H1 (cell line): Measurements from ENCODE around the gene RAB31. TPM values are rescaled to one million over a fixed set of nuclear protein-coding genes. Genes with fewer than 3 reads are reported as not detected.

ENCODE experiments used
- CTCF ChIA-PET: fragments of 300-600 bp; sonication (Branson Sonifier 250); formaldehyde crosslinking; loops from one replicate; lab custom pipeline; 2021; ENCODE audit not compliant: partially characterized antibody; lab: Charles Lee
- POLR2A ChIA-PET: fragments of 300-600 bp; sonication (Branson Sonifier 250); formaldehyde crosslinking; loops from one replicate; lab custom pipeline; 2021; ENCODE audit warnings: inconsistent platforms; ENCODE audit not compliant: partially characterized antibody; lab: Charles Lee
- DNase-seq, 2 experiments: peaks; one replicate each; pipeline versions ENCODE4 v3.0.0 to v3.0.0-alpha.2; 2010 to 2022; ENCODE audit warnings: low spot score in 2 of 2, low read depth in 1 of 2, mixed read lengths in 1 of 2
- FAIRE-seq: peaks from 2 replicates; lab custom pipeline; 2011; peaks lifted over from hg19 to GRCh38; lab: Jason Lieb, UNC
- H2AFZ ChIP-seq: 2 replicates; pipeline ENCODE4 v1.8.1; 2012; ENCODE audit warnings: low read length, inconsistent platforms
- H2AK5ac ChIP-seq: 2 replicates; pipeline ENCODE4 v1.6.1; 2013; ENCODE audit warnings: low read depth, low read length
- H2BK120ac ChIP-seq: replicated peaks from 2 replicates; pipeline ENCODE3; 2013; ENCODE audit warnings: low read depth, low read length, inconsistent platforms
- H2BK12ac ChIP-seq: 2 replicates; pipeline ENCODE4 v1.6.1; 2013; ENCODE audit warnings: low read depth, low read length
- H2BK15ac ChIP-seq: 2 replicates; pipeline ENCODE4 v1.6.1; 2013; ENCODE audit warnings: low read length
- H2BK20ac ChIP-seq: 2 replicates; pipeline ENCODE4 v1.6.1; 2013; ENCODE audit warnings: low read length
- H2BK5ac ChIP-seq: 2 replicates; pipeline ENCODE4 v1.6.1; 2013; ENCODE audit warnings: low read depth, low read length
- H3K14ac ChIP-seq: 2 replicates; pipeline ENCODE4 v1.6.1; 2013; ENCODE audit warnings: inconsistent platforms; ENCODE audit not compliant: insufficient read length
- H3K18ac ChIP-seq: 2 replicates; pipeline ENCODE4 v1.6.1; 2013; ENCODE audit warnings: low read length; ENCODE audit errors: extremely low read depth
- H3K23ac ChIP-seq: 2 replicates; pipeline ENCODE4 v1.6.1; 2013; ENCODE audit warnings: inconsistent platforms; ENCODE audit not compliant: insufficient read length
- H3K23me2 ChIP-seq: 2 replicates; pipeline ENCODE4 v1.6.1; 2013; ENCODE audit warnings: low read depth, low read length
- H3K27ac ChIP-seq: 2 replicates; pipeline ENCODE4 v1.6.1; 2011; ENCODE audit warnings: low read depth, low read length, inconsistent platforms
- H3K27me3 ChIP-seq, 4 experiments: replicated peaks in 1 of 4; 1 replicate in 1 of 4; 2 replicates in 3 of 4; pipeline versions ENCODE4 v1.6.1 to v1.8.1; 2011 to 2013; ENCODE audit warnings: low read length in 3 of 4, mild to moderate bottlenecking in 3 of 4, inconsistent platforms in 2 of 4, mixed read lengths in 2 of 4, moderate library complexity in 1 of 4; ENCODE audit not compliant: control insufficient read depth in 3 of 4, insufficient read depth in 3 of 4; ENCODE audit errors: extremely low read depth in 1 of 4
- H3K36me3 ChIP-seq, 4 experiments: 2 replicates each; pipeline versions ENCODE4 v1.6.1 to v1.8.1; 2011 to 2013; ENCODE audit warnings: mild to moderate bottlenecking in 4 of 4, low read length in 3 of 4, moderate library complexity in 2 of 4, control low read depth in 1 of 4, inconsistent platforms in 1 of 4; ENCODE audit not compliant: insufficient read depth in 4 of 4, control insufficient read depth in 2 of 4
- H3K4ac ChIP-seq: replicated peaks from 2 replicates; pipeline ENCODE3; 2013; ENCODE audit warnings: low read length, low read depth, mixed read lengths, inconsistent platforms; ENCODE audit not compliant: insufficient read length
- H3K4me1 ChIP-seq, 4 experiments: replicated peaks in 1 of 4; 1 replicate in 1 of 4; 2 replicates in 3 of 4; pipeline versions ENCODE4 v1.6.1 to v1.8.1; 2011 to 2013; ENCODE audit warnings: low read length in 3 of 4, inconsistent platforms in 2 of 4, mixed read lengths in 1 of 4; ENCODE audit not compliant: insufficient read depth in 4 of 4, control insufficient read depth in 3 of 4
- H3K4me2 ChIP-seq, 2 experiments: 2 replicates each; pipeline versions ENCODE4 v1.6.1 to v1.8.1; 2011 to 2013; ENCODE audit warnings: low read depth in 2 of 2, low read length in 2 of 2, control low read depth in 1 of 2, inconsistent platforms in 1 of 2, mild to moderate bottlenecking in 1 of 2; ENCODE audit not compliant: insufficient read depth in 1 of 2
- H3K4me3 ChIP-seq, 4 experiments: fragments of 200-600, 300-600 bp in 1 of 4; sonication (generic), shearing (Covaris generic), sonication (Bioruptor Twin) in 1 of 4; 2 replicates each; pipeline versions ENCODE4 v1.5.1 to v1.8.1; 2011 to 2016; ENCODE audit warnings: low read length in 4 of 4, low read depth in 3 of 4, control low read depth in 2 of 4, inconsistent platforms in 2 of 4, mild to moderate bottlenecking in 2 of 4, mixed read lengths in 1 of 4, moderate library complexity in 1 of 4; ENCODE audit not compliant: insufficient read depth in 2 of 4; ENCODE audit errors: extremely low read depth in 1 of 4
- H3K56ac ChIP-seq: replicated peaks from 2 replicates; pipeline ENCODE3; 2013; ENCODE audit warnings: low read depth, mild to moderate bottlenecking, mixed read lengths, low read length, inconsistent platforms; ENCODE audit not compliant: insufficient read length
- H3K79me1 ChIP-seq: 2 replicates; pipeline ENCODE4 v1.6.1; 2013; ENCODE audit warnings: low read depth, low read length, control low read depth
- H3K79me2 ChIP-seq, 2 experiments: 2 replicates each; pipeline versions ENCODE4 v1.6.1 to v1.8.1; 2012 to 2013; ENCODE audit warnings: low read length in 2 of 2, mild to moderate bottlenecking in 2 of 2, inconsistent platforms in 1 of 2; ENCODE audit not compliant: insufficient read depth in 2 of 2, control insufficient read depth in 1 of 2
- H3K9ac ChIP-seq, 4 experiments: replicated peaks in 1 of 4; 1 replicate in 1 of 4; 2 replicates in 3 of 4; pipeline versions ENCODE4 v1.6.1 to v1.8.1; 2011 to 2013; ENCODE audit warnings: low read depth in 3 of 4, low read length in 3 of 4, control low read depth in 2 of 4, mild to moderate bottlenecking in 2 of 4, moderate library complexity in 2 of 4, inconsistent platforms in 1 of 4; ENCODE audit errors: extremely low read depth in 1 of 4
- H3K9me3 ChIP-seq, 2 experiments: 2 replicates each; pipeline versions ENCODE4 v1.6.1 to v1.8.1; 2012 to 2013; ENCODE audit warnings: mild to moderate bottlenecking in 2 of 2, moderate library complexity in 2 of 2, control low read depth in 1 of 2, inconsistent platforms in 1 of 2, low read depth in 1 of 2, low read length in 1 of 2, mixed read lengths in 1 of 2; ENCODE audit not compliant: insufficient read depth in 2 of 2
- H4K20me1 ChIP-seq, 2 experiments: replicated peaks in 1 of 2; 2 replicates each; pipeline versions ENCODE3 to v1.8.1; 2011 to 2013; ENCODE audit warnings: inconsistent platforms in 2 of 2, low read length in 2 of 2, mild to moderate bottlenecking in 1 of 2; ENCODE audit not compliant: insufficient read depth in 2 of 2, control insufficient read depth in 1 of 2
- H4K5ac ChIP-seq: 2 replicates; pipeline ENCODE4 v1.6.1; 2013; ENCODE audit warnings: low read length, low read depth, mixed read lengths, inconsistent platforms; ENCODE audit not compliant: insufficient read length
- H4K8ac ChIP-seq: 2 replicates; pipeline ENCODE4 v1.8.0; 2013; ENCODE audit warnings: mild to moderate bottlenecking, moderate library complexity, low read length, inconsistent platforms; ENCODE audit not compliant: insufficient read depth; ENCODE audit errors: extremely low read depth
- H4K91ac ChIP-seq: replicated peaks from 2 replicates; pipeline ENCODE3; 2013; ENCODE audit warnings: low read length, mixed read lengths, inconsistent platforms; ENCODE audit not compliant: insufficient read length
- CTBP2 ChIP-seq: IDR thresholded peaks from 2 replicates; pipeline ENCODE4 v1.7.0; 2011; ENCODE audit warnings: borderline replicate concordance, mild to moderate bottlenecking, moderate library complexity, mixed read lengths, low read length; ENCODE audit not compliant: insufficient read depth, insufficient read length
- GTF2F1 ChIP-seq: IDR thresholded peaks from 2 replicates; pipeline ENCODE4 v1.6.1; 2012; ENCODE audit warnings: low read depth, low read length, improper control_type of control experiment, borderline replicate concordance
- JUN ChIP-seq: IDR thresholded peaks from 2 replicates; pipeline ENCODE4 v1.6.1; 2011; ENCODE audit warnings: low read depth, mild to moderate bottlenecking, improper control_type of control experiment, low read length
- RNF2 ChIP-seq: fragments of 200-900, 300-1000 bp; sonication (generic); IDR thresholded peaks from 2 replicates; pipeline ENCODE4 v1.7.1; 2016; ENCODE audit warnings: borderline replicate concordance, low read depth, mild to moderate bottlenecking, antibody characterized with exemption, low read length; ENCODE audit not compliant: poor library complexity, severe bottlenecking; ENCODE audit errors: missing control alignments
- SIN3A ChIP-seq, 2 experiments: IDR thresholded peaks in 1 of 2; conservative IDR thresholded peaks in 1 of 2; 2 replicates each; pipeline ENCODE4 v1.6.1; 2011 to 2012; ENCODE audit warnings: low read length in 2 of 2, improper control_type of control experiment in 1 of 2, low read depth in 1 of 2, mild to moderate bottlenecking in 1 of 2
- TAF7 ChIP-seq: optimal IDR thresholded peaks from 2 replicates; pipeline ENCODE3; 2011; ENCODE audit warnings: low read depth, mild to moderate bottlenecking, inconsistent platforms, low read length, moderate library complexity, borderline replicate concordance
- WGBS, 2 experiments: shearing (Covaris generic) in 1 of 2; methylation state at CpG; one replicate each; pipeline versions ENCODE4 v1.1.6 to v1.1.7; 2013 to 2015; ENCODE audit warnings: low lambda C conversion rate in 2 of 2, mixed read lengths in 2 of 2, inconsistent platforms in 1 of 2, low coverage in 1 of 2, missing lambda C conversion rate in 1 of 2; ENCODE audit not compliant: insufficient replicate concordance in 2 of 2, insufficient coverage in 1 of 2, insufficient read length in 1 of 2; ENCODE audit errors: extremely low coverage in 1 of 2, missing lambda C conversion rate in 1 of 2; 5-methylcytosine and 5-hydroxymethylcytosine counted together
- polyA plus RNA-seq, 7 experiments: library from polyadenylated mRNA; depleted of rRNA in 3 of 7; stranded (reverse) in 5 of 7; unstranded in 2 of 7; fragments of >200 nt in 5 of 7; fragments of 200-250 nt in 2 of 7; gene quantifications; 1 replicate in 5 of 7; 2 replicates in 1 of 7; 4 replicates in 1 of 7; pipeline versions ENCODE4 v1.2.1 to v1.2.3, GENCODE V29; 2011 to 2013; ENCODE audit warnings: missing spikeins in 2 of 7, mixed read lengths in 2 of 7
- total RNA-seq: library from RNA; stranded (reverse); fragmentation: NEBNext Ultra II Directional; extraction: Animal tissue kit (Norgen Biotek cat#: 25700); gene quantifications from 2 replicates; pipeline ENCODE4 v1.2.1, GENCODE V29; 2021

The RAB31 gene
- total and polyA plus RNA-seq, 2 of the 8 experiments (the other 6 are each of a cell fraction or from before 2014, with no cell fraction given): 15.2 to 40.9 TPM

DNA sequence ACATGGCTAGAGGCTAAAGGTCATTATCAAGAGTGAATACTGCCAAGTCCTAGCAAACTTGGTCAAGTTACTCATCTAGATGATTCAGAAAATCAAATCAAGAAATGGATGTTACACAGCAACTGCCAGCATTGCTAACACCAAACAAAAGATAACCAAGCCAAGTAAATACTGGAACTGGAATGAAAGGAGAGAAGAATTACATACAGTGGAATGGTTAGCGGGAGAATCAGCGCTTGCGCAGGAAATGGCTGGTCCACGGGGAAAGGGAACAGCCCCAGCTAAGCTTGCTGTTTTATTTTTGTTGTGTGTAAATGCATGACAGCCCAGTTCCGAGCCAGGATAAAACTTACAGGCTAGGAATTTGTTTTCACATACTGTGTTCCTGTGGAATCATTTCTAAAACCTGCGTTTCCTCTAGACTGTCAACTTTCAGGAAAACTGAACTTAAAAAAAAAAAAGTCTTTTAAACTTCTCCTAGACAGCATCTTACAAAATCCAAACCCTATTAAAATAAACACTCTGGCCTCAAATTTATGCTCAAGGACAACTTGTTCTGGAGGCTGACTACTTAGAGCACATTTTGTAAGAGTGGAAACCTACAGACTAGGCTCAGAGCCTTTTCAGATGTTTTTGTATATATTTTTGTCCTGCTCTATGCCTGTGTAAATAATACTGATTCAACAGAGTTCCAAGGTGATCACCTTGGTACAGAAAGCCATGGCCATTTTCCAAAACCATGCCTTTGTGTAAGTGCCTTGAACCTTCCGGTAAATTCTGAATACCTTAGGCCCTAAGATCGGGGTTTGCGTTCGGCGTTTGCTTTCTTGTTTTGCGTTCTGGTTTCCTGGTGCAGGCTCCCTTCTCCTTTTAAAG lies 146.9 kb downstream of the RAB31 start:
- Histone ChIP-seq H2BK120ac (no peak overlapping the region), H3K4me3 (no peak overlapping the region), H2AFZ (no peak overlapping the region), H3K27me3 (no peaks in the 10 kb centered on the region), H3K18ac (no peak overlapping the region), H3K14ac (no peak overlapping the region), H3K79me2 (no peaks in the 10 kb centered on the region), H3K79me1 (no peaks in the 10 kb centered on the region), H2BK5ac (no peak overlapping the region), H3K9ac (peak overlapping the region in 1 of 4 experiments; percentile 34; a peak in 1 of 7 replicates), H3K4me2 (no peak overlapping the region), H3K4ac (no peak overlapping the region), H4K20me1 (no peaks in the 10 kb centered on the region), H4K8ac (no peak overlapping the region), H3K23me2 (no peaks in the 10 kb centered on the region), H3K56ac (no peak overlapping the region), H4K91ac (no peak overlapping the region), H3K9me3 (peaks cover 3 to 6% of the 10 kb centered on the region in 2 experiments; a peak in 1 of 4 replicates), H4K5ac (no peak overlapping the region), H3K23ac (no peak overlapping the region), H3K4me1 (peaks cover 0 to 6% (median 0%) of the 10 kb centered on the region in 4 experiments; a peak in 2 of 7 replicates), H2AK5ac (no peak overlapping the region), H3K36me3 (no peaks in the 10 kb centered on the region), H3K27ac (no peak overlapping the region), H2BK12ac (no peak overlapping the region), H2BK15ac (no peak overlapping the region), H2BK20ac (no peak overlapping the region)
- POLR2A ChIA-PET: no interaction called here
- 85% methylated on average over 12 of the region's 12 CpGs; no CpG with 5 or more reads in 1 of the 2 experiments for WGBS, 2 experiments
- FAIRE-seq (no peak), DNase-seq (no peak)
- CTCF ChIA-PET: interaction anchor here (1.3 kb wide), 1 partner anchor 16 kb away, joined by 3 read pairs; no protein-coding TSS in a partner anchor
- TF ChIP-seq CTBP2 (no peak), TAF7 (no peak), JUN (no peak), GTF2F1 (no peak), SIN3A (conservative IDR thresholded peaks at IDR 0.05 in 1 of 2, IDR thresholded peaks at IDR 0.05 in 1 of 2; ENCODE audit: low read depth in 1 of 2, low read length in 2 of 2) (no peak), RNF2 (no peak)
